8988T (cell line): ENCODE measurements around the gene PRDM16.
"Not testable (repeated sequence)": the region's sequence is repeated elsewhere in the genome, so short reads cannot be mapped to it uniquely, and the experiment has no call there.

Source experiments
- DNase-seq: peaks from one replicate; pipeline ENCODE4 v3.0.0; 2011

Gene PRDM16

DNA sequence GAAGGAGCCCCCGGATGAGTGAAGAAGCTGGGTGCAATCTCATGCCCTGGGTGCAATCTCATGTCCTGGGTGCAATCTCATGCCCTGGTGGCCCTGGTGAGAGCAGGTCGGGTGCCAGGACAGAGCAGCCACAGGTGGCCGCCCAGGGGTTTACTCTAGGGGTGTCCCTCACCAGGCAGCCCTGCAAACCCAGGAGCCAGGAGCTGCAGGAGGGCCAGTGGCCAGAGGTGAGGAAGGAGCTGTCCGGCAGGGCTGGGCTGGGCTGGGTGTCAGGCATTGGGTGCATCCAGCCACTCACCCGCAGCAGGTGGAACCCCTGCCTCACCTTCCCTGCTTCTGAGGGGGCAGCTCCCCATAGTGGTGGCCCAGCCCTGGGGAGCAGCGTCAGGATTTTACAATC lies 79.2 kb downstream of the PRDM16 start:
- no peak for DNase-seq

DNA sequence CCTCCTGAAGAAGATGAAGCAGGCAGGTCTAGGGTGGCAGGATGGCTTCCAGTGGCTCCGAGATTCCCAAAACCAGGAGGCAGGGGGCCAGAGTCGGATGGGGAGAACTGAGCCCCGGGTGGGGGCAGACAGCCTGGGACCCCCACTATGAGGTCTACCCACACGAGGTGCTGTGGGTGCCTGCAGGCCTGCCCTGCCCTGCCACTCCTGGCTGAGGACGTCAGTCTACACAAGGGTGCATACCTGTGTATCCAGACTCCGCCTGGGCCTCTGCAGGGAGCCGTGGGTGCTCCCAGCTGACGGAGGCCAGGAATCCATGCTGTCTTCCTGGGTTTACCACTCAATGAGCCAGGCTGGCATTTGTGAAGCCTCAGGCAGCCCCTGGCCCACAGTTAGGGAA lies 80.3 kb downstream of the PRDM16 start:
- DNase-seq = no peak

DNA sequence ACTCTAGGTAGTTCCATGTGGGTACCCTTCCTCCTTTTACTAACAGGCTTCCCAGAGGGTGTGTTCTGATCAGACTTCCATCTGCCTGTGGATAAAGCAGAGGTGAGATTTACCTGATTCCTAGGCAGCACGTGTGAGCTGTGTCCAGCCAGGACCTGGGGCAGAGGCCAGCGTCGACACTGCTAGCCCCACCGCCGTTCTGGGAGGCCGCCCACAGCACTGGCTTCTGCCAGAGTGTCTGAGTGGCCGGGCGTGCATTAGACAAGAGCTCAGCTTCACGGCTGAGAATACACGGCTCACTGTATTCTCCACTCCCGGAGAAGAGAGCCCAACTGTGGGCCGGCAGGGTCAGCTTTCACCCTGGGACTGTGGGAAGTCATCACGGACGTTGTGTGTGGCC lies 82.5 kb downstream of the PRDM16 start:
- DNase-seq = no peak

DNA sequence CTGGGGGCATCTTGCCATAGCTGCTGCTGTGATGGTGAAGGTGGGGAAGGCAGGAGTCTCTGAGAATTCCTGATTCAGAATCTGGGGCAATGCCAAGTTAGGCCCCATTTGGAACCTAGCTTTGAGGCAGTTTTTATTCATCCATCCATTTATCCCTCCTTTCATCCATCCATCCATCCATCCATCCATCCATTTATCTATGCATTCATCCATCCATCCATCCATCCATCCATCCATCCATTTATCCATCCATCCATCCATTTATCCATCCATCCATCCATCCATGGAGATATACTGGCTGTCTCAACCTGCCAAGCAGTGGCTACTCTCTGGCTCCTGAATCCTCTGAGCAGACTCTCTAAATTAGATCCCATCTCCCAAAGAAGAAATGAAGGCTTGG lies 83.1 kb downstream of the PRDM16 start:
- DNase-seq = no peak

DNA sequence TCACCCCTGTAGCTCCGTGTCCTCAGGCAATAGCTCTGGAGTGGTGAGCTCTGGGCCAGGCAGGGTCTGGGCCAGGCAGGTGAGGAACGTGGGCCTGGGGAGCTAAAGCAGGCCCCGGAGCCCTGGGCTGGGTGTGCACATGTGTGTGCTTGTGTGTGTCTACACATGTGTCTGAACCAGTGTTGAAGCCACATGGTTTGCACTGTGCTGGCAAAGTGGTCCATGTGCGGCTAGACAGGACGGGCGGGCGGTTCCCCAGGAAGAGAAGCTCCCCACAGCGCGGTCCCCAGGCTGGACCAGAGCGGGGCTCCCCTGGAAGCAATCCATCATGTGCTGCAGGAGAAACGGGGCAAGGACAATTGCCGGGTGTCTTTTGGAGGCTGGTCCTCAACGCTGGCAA lies 84.2 kb downstream of the PRDM16 start:
- no peak for DNase-seq

DNA sequence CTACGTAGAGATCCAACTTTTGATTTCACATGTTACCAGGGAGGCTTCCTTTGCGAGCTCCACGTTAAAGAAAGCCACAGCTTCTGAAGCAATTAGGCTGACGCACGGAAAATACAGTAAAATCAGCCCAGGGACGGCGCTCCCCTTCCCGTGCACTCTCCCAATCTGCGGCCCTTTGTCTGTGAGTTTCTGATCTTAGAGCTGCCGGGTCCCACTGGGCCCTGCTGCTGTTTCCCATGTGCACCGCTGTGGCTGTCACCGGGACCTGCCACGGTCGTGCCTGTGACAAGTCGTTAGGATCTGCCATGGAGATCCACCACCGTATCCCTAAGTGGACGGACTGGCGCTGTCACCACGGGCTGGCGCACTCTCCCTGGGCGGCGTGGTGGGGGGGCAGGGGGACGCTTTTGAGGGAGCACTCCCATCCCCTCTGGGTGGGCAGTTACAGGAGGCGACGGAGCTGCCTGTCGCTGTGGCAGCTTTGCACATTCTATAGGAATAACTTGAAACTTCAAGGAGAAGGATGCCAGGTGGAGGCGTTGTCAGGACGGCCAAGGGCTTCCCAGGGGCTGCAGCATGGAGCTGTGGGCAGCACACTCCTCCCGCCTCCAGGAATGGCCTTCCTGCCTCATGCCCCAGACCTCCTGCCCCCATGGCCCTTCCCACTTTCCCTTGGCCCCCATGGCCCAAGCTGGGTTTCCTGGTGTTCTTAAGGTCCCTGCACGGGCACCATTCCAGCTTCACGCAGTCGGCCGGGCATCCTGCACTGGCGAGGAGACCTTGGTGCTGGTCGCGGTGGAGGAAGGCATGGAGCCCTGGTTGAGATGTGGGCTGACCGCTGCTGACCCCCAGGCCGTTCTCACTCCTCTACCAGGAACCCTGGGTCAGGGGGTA lies 85.1 kb downstream of the PRDM16 start:
- no peak for DNase-seq

DNA sequence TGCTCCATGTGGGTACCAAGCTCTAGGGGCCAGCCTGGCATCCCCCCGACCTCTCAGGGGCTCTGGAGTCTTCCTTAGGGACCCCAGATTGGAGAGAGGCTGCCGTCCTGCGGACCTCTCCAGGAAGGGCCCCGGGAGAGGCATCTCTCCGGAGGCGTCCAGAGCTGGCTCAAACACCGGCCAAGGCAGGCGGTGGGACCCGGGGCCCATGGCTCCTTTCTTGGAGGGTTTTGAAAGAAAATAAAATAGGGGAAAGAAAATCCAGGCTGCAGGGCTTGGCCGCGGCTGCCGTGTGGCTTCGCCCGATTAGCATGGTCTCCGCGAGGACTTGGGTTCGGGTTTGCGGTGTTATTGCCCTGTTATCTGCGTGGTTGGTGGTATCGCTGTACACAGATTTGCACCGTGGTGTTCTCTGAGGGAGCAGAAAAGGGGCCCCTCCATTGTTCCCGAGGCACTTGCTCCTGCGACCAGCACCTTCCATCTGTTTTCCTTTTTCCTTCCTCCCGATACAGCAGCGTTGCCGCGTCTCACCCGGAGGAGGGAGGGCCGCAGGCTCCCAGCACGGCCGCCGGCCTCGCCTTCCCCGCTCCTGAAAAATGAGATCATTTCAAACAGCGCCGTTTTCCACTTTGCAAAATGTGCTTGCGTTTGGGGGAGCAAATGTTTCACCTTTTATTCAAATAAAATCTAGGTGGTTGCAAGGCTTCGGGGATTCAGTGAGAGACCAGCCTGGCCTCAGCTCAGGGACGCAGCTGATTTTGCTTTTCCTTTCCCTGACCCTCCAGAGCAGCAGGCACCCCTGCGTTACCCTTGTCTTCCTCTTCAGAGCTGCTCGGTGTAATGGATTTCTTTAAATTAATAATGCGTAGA lies 86.3 kb downstream of the PRDM16 start:
- no peak for DNase-seq

DNA sequence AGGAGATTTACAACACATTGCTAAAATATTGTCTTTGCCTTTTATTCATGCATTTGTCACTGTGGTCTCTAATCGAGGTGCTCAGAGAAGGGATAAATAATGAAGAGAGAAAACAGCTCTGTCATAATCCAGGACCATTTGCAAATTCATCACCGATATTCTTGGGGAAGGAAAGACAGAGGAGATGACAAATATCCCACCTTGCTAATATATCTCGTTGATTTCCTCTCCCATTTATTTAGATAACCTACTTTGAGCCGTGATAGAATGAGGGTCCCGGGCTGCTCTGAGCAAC lies 86.9 kb downstream of the PRDM16 start:
- DNase-seq = no peak

DNA sequence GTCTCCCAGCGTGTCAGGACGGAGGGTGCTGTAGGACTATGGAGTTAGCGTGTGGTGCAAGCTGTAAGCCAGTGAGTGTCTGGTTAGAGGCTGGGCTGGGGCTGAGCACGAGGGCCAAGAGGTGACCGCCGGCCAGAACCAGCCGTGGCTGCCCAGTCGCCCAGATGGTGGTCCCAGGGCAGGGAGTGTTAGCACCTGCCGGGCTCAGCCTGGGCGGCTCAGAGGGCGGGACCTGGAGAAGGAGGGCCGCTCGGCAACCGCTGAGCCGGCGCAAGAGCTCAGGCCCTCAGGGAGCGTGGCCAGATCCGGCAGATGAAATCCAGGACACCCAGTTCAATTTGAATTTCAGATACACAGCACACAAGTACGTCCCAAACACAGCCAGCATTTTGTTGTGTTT lies 87.9 kb downstream of the PRDM16 start:
- no peak for DNase-seq

DNA sequence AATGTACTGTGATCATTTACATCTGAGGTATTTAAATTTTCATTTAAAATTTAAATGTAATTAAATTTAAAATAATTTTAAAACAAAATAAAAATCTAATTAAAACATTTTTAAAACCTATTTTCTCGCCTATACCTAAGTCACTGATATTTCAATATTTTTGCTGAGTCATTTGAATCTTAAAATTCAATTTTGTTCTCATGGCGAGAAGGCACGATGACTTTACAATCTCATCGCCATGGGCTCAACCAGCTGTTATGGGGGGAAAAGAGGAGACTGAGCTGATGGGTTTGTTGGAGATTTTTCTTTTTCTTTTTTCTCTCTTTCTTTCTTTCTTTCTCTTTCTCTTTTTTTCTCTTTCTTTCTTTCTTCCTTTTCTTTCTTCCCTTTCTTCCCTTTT lies 89.3 kb downstream of the PRDM16 start:
- no peak for DNase-seq

DNA sequence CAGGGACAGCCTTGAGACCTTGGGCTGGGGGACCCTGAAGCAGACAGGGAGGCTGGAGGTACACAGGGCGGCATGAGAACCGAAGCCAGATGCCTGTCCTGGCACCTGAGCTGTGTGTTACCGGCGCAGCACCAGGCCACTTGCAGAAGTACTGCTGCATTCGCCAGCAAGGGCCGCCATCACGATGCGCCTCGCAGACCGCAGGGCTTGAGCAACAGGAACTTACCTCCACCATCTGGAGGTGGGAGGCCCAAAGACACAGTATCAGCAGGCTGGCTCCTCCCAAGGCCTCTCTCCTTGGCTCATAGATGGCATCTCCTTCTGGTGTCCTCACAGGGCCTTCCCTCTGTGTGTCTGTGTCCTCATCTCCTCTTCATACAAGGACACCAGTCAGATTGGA lies 90.1 kb downstream of the PRDM16 start:
- no peak for DNase-seq

DNA sequence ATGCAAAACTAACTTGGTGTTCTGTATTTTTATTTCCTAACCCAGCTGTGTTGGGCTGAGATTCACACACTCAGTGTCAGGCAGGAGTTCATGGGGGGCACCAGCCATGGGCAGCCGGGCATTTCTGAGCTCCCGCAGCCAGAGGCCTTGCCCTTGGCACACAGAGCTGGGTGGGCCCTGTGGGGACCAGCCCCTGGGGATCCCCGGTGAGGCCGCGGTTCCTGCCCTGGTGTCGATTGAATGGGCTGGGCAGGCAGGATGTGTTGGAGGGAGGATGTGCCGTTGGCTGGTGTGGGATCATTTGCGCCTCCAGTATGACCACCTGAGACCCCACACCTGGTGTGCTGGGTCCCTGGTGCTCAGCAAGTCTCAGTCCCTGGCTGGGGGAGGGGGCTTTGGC lies 91.0 kb downstream of the PRDM16 start:
- DNase-seq = no peak

DNA sequence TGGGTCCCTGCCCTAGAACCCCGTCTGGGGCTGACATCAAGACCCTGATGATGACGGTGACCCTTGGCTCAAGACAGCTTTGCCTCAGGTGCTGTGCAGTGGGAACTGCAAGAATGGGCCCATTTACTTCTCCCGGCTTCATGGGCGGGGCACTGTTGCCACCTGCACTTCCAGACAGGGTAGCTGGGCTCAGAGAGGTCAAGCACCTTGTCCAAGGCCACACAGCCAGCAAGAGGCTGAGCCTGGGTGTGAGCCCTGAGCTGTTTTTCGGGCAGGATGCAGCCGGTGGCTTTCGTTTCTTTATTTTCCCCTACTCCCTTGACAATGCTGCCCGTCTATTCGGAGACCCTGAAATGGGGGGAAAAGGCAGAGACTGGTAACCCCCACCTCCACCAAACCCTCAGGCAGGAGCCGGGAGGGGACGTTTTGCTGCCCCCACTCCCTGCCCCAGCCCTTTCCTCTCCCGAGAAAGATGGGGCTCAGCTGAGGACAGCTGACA lies 91.7 kb downstream of the PRDM16 start:
- DNase-seq = no peak

DNA sequence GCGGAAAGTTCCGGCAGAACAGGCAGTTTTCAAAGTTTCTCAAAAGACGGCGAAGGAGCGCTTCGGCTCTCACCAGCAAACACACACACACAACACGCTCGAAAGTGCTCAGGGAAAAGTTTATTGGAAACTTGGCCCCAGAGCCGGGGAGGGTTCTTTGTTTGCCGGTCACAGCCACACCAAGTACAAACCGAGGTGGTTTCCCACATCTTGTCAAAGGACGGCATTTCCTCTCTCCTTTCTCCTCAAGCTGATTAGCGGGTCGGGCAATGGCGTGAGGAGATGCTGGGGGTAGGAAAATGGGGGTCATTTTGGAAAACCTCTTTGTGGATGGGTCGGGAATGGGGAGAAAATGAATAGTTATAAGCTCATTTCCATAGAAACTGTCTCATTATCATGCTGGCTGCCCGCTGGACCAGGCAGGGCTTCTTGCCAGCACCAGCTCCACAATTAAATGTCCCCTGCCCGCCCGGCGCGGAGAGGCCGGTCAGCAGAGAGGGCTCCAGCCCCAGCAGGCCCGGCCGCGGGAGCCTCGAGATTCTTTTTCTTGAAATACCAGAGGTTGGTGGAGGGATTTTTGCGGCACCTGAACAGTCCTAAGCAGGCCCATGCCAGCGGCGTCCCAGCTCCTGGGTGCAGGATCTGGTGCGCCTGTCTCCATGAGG lies 92.3 kb downstream of the PRDM16 start:
- no peak for DNase-seq

DNA sequence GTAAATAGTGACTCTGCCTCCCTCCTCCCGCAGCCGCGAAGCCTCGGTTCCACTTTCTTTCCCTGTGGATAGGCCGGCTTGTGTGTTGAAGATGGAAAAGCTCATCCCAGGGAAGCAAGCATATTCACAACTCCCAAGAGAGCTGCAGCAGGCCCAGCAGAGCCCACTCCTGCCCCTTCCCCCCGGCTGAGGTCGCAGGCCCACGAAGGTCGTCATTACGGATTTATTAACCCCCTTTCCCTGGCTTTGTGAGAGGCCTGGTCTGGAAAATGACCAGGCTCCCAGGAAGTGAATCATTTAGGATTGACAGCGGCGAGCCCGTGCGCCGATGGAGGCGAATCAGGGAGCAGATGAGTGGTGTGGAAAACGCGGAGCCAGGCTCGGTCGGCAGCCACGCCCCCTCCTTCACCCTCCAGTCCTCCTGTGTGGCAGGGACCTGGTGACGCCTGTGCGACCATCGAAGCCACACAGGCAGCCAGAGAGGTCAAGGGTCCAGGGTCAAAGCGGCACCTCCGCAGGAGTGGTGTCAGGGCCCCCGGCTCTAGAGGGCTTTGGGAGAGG lies 93.4 kb downstream of the PRDM16 start:
- no peak for DNase-seq

DNA sequence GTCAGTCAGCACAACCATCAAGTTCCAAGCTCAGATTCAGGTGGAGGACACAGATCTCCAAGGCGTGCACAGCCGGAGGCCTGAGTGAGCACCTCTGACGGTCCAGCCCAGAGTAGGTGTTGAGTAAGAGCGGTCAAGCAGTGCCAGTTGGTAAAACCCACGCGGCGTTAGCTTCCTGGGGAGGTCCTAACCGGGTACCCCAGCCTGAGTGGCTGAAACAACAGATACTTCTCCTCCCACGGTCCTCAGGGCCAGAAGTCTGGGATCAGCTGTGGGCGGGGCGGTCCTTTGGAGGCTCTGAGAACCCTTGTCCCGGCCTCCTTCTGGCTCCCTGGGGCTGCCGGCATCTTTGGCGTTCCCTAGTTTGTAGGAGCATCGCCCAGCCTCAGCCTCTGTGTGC lies 94.4 kb downstream of the PRDM16 start:
- DNase-seq = no peak

DNA sequence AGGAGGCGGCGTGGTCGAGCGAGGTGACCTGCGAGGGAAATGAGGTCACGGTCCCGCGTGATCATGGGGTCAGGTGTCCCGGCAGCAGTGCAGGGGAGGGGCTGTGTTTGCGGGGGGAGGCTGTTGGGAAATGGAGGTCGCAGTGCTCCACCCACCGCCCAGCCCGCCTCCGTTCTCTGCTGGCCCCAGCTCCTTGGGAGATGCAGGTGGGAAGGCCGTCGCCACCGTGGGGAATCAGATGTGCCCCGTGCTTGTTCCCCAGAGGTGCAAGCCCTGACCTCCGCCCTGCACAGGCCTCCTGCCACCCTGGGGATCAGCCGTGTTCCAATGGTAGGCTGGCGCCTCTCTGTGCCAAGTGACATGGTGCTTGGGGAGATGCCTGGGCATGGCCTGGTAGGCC lies 95.7 kb downstream of the PRDM16 start:
- DNase-seq = no peak

DNA sequence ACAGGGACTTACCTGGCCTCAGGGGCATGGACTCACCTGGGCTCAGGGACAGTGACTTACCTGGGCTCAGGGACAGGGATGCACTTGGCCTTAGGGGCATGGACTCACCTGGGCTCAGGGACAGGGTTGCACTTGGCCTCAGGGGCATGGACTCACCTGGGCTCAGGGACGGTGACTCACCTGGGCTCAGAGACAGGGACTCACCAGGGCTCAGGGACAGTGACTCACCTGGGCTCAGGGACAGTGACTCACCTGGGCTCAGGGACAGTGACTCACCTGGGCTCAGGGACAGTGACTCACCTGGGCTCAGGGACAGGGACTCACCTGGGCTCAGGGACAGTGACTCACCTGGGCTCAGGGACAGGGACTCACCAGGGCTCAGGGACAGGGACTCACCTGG lies 96.2 kb downstream of the PRDM16 start:
- not testable (repeated sequence) for DNase-seq

DNA sequence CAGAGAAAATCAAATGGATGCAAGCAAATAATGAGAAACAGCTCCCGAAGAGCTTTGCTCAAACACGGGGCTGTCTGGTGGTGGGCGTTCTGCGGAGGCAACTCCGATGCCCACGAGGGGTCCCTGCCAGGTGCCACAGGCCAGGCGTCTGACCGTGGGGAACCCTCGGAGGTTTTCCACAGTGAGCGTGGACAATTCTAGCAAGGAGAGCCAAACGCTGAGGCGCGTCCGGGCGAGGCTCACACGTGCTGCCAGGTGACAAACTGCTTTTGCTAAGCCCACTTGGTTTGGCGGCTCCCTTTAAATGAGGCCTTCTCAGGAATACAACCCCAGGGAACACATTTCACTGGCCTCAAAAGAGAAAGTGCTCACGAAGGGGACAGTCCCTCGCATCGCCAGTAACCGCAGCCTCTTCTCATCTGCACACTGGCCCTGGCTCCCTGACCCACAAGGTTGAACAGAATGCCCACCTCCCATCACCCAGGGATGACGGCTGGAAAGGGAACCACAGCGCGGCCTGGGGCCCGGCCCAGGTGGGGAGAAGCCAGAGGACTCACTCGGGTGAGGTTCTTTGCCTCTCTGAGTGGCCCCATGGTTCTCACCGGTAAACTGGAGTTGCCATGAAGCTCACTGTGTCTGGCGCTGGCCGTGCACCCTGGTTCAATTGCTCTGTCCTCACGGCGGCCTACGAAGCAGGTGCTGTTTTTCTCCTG lies 97.4 kb downstream of the PRDM16 start:
- DNase-seq = no peak

DNA sequence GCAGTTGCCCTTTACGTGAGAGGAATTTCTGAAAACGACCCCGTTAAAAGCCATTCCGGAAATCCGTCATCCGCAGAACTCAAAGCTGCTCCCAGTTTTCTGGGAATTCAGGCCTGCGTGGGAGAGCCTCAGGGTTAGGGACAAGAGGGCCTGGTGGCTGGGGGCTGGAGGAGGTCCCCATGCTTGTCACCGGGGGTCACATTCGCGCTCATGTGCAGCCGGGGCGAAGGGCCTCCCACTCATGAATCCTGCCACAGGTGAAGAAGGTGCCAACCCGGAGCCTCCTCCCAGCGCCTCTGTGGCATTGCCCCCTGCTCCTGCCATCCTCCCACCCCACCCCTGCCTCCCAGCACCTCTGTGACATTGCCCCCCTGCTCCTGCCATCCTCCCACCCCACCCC lies 98.3 kb downstream of the PRDM16 start:
- DNase-seq = no peak

DNA sequence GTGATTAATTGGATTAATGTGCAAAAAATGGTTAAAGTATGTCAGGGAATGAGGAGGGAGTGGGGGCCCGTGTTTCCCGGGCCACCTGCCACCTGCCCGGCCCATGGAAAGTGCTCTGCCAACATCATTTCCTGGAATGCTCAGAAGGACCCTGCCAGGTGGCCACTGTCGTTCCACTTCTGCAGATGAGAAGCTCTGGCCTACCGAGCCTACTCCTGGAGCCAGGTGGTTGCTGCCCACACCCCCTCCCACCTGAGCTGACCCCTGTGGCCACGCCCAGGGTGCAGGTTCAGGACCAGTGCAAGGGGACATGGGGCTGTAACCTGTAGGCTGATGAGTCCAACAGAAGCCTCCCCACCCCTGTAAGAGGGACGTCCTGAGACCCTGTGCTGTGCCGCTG lies 99.7 kb downstream of the PRDM16 start:
- DNase-seq = no peak

DNA sequence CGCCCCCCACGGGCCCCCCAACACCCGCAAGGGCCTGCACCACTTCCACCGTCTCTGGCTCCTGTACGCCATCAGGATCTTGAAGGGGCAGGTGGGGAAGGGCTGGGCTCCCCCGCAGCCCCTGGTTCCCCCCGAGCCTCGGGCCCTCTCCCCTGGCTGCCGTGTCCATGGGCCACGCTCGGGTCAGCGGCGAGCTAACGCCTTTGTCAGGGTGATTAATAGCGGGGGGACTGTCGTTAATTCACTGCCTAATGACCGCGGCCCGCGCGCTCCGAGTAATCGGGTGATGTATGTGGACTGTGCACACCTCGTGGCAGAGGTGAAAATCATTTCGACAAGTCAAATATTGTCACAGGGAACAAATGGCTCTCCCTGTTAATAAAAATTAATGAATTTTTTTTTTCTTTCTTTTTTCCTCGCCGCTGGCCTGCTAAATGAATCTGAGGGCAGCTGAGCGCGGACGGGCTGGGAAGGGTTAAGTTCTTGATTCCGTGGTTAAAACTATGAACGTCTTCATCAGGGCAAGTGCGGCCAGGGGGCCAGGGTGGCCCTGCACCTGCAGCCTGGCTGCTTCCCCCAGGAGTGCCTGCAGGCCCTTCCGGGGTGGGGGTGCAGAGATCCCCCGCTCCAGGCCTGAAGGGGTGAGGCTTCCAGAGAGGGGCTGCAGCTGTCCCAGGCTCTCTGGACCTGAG lies 100.8 kb downstream of the PRDM16 start:
- DNase-seq = no peak
